ENCODE results near the gene HSPA4L. TPM values are rescaled to one million over a fixed set of nuclear protein-coding genes. Genes with fewer than 3 reads are reported as not detected.

HSPA4L gene
- total RNA-seq, 1 donor from 2014 or later = 3.0 TPM

DNA sequence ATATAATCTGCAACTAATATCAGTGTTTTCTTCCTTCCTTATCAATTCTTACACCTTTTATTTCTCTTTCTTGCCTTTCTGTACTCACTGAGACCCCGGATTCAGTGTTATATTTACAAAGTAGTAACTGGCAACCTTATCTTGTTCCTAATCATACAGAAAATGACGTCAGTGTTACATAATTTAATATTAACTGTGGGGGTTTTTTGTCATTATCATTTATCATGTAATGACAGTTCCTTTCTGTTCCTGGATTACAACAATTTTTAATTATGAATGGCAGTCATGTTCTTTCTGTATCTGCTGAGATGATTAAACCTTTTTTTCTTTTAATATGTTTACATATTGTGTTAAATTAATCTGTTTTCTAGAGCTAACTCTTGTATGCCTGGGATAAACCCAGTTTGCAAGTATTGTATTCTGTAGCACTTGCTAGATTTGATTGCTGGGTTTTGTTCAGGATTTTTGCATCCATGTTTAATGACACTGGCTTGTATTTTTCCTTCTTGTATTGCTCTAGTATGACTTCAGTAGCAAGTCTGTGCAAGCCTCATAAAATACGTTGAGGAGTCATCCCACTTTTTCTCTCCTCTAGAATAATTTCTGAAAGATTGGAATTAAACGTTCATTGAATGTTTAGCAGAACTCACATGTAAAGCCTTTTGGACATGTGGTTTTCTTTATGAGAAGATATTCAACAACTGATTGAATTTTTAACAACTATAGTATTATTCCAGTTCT lies 10.4 kb upstream of the HSPA4L start:
- H3K36me3 ChIP-seq = no peaks in the 10 kb centered on the region
- H3K4me3 ChIP-seq = no peak overlapping the region
- no peaks in the 10 kb centered on the region for H3K9me3 ChIP-seq
- no peak for TF ChIP-seq CTCF (IDR thresholded peaks at IDR 0.05)
- no peak overlapping the region for H3K27ac ChIP-seq
- no peak for DNase-seq
- H3K4me1 ChIP-seq = no peaks in the 10 kb centered on the region
- ATAC-seq = no peak
- H3K27me3 ChIP-seq (ENCODE audit: low read depth) = no peaks in the 10 kb centered on the region
- intact Hi-C loops (cut with DNase I) = no loop called here

DNA sequence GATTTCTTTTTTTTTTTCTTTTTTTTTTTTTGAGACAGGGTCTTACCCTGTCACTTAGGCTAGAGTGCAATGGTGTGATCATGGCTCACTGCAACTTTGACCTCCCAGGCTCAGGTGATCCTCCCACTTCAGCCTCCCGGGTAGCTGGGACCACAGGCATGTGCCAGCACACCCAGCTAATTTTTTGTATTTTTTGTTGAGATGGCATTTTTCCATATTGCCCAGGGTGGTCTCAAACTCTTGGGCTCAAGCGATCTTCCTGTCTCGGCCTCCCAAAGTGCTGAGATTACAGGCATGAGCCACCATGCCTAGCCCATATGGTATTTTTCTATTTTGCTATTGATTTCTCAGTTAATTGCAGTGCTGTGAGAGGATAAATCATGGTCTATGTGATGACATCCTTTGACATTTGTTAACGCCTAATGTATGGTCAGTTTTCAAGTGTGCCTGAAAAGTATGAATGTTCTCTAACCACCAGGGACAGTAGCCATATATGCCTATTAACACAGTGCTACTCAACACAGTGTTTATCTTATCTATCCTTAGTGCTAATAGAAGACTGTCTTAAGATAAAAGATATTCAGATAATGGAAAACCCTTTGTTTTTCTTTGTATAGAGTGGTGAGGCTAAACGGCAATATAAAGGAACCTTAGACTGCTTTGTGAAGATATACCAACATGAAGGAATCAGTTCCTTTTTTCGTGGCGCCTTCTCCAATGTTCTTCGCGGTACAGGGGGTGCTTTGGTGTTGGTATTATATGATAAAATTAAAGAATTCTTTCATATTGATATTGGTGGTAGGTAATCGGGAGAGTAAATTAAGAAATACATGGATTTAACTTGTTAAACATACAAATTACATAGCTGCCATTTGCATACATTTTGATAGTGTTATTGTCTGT lies 9.1 kb upstream of the HSPA4L start:
- H3K4me3 ChIP-seq = no peak overlapping the region
- no peak for TF ChIP-seq CTCF (IDR thresholded peaks at IDR 0.05)
- no peaks in the 10 kb centered on the region for H3K4me1 ChIP-seq
- no peak for ATAC-seq
- no peaks in the 10 kb centered on the region for H3K36me3 ChIP-seq
- intact Hi-C loops (cut with DNase I) = no loop called here
- no peak overlapping the region for H3K27ac ChIP-seq
- no peak for DNase-seq
- no peaks in the 10 kb centered on the region for H3K9me3 ChIP-seq
- H3K27me3 ChIP-seq (ENCODE audit: low read depth) = no peaks in the 10 kb centered on the region

- H3K9me3 ChIP-seq = no peaks in the 10 kb centered on the region
- no peaks in the 10 kb centered on the region for H3K36me3 ChIP-seq
- ATAC-seq = no peak
- no peaks in the 10 kb centered on the region for H3K4me1 ChIP-seq
- DNase-seq = no peak
- intact Hi-C loops (cut with DNase I) = no loop called here
- H3K4me3 ChIP-seq = no peak overlapping the region
- no peak overlapping the region for H3K27ac ChIP-seq
- TF ChIP-seq CTCF (IDR thresholded peaks at IDR 0.05) = no peak
- H3K27me3 ChIP-seq (ENCODE audit: low read depth) = no peaks in the 10 kb centered on the region
These were observed 6.3 kb upstream of the HSPA4L start for GRCh38 chr4:127775843-127776242.

- intact Hi-C loops (cut with DNase I) = no loop called here
- no peak overlapping the region for H3K27ac ChIP-seq
- H3K4me1 ChIP-seq = peaks cover 6% of the 10 kb centered on the region
- no peaks in the 10 kb centered on the region for H3K27me3 ChIP-seq (ENCODE audit: low read depth)
- ATAC-seq = no peak
- TF ChIP-seq CTCF (IDR thresholded peaks at IDR 0.05) = no peak
- no peak for DNase-seq
- no peaks in the 10 kb centered on the region for H3K36me3 ChIP-seq
- no peak overlapping the region for H3K4me3 ChIP-seq
- no peaks in the 10 kb centered on the region for H3K9me3 ChIP-seq
These were observed 5.5 kb upstream of the HSPA4L start for GRCh38 chr4:127776620-127777019.

- Histone ChIP-seq H3K4me3 (no peak overlapping the region), H3K4me1 (peaks cover 8% of the 10 kb centered on the region), H3K27me3 (ENCODE audit: low read depth) (no peaks in the 10 kb centered on the region), H3K27ac (no peak overlapping the region), H3K36me3 (no peaks in the 10 kb centered on the region), H3K9me3 (no peaks in the 10 kb centered on the region)
- intact Hi-C loops (cut with DNase I) = no loop called here
- DNase-seq (no peak), ATAC-seq (no peak)
- TF ChIP-seq CTCF (IDR thresholded peaks at IDR 0.05) = no peak
These were observed 4.6 kb upstream of the HSPA4L start for GRCh38 chr4:127777487-127777886.
